A549 (cell line): ENCODE measurements around the gene ZNF345. TPM values are rescaled to one million over a fixed set of nuclear protein-coding genes. Genes with fewer than 3 reads are reported as not detected.

Source experiments
- ATAC-seq, 2 experiments: fragments of 200-7000 bp in 1 of 2; fragments of >200 bp in 1 of 2; cut with Nextera tagmentation in 1 of 2; cut with Tn5 transposase in 1 of 2; 3 replicates each; pipeline versions ENCODE4 v1.8.0 to v1.9.1; 2018 to 2020; ENCODE audit warnings: mild to moderate bottlenecking in 1 of 2, moderate library complexity in 1 of 2
- CTCF ChIA-PET: fragments of 300-600 bp; sonication (Branson Sonifier 250); formaldehyde crosslinking; extraction: SDS; loops from one replicate; lab custom pipeline; 2021; ENCODE audit warnings: antibody characterized with exemption, inconsistent platforms; lab: Yijun Ruan, JAX
- POLR2A ChIA-PET: fragments of 350-600 bp; formaldehyde crosslinking; extraction: SDS; loops from one replicate; lab custom pipeline; 2021; ENCODE audit warnings: antibody characterized with exemption, inconsistent platforms; lab: Yijun Ruan, JAX
- DNase-seq, 2 experiments: peaks; one replicate each; pipeline versions ENCODE4 v3.0.0 to v3.0.0-alpha.2; 2011 to 2016; ENCODE audit warnings: low read depth in 1 of 2, low spot score in 1 of 2
- FAIRE-seq: peaks from 2 replicates; lab custom pipeline; 2011; peaks lifted over from hg19 to GRCh38; lab: Jason Lieb, UNC
- H3K27ac ChIP-seq, 2 experiments: fragments of >200 bp; sonication (Bioruptor Twin); formaldehyde crosslinking; 3 replicates each; pipeline ENCODE4 v1.5.1; 2016 to 2017
- H3K4me1 ChIP-seq: fragments of >200 bp; sonication (Bioruptor Twin); formaldehyde crosslinking; 3 replicates; pipeline ENCODE4 v1.6.1; 2016
- H3K4me2 ChIP-seq: fragments of >200 bp; sonication (Bioruptor Twin); formaldehyde crosslinking; 3 replicates; pipeline ENCODE4 v1.6.1; 2016
- H3K4me3 ChIP-seq: fragments of >200 bp; sonication (Bioruptor Twin); formaldehyde crosslinking; 3 replicates; pipeline ENCODE4 v1.5.1; 2016
- H3K9me3 ChIP-seq: fragments of >200 bp; sonication (Bioruptor Twin); formaldehyde crosslinking; 3 replicates; pipeline ENCODE4 v1.6.1; 2016
- CBX2 ChIP-seq: fragments of 200-600 bp; sonication (generic); IDR thresholded peaks from 2 replicates; pipeline ENCODE4 v1.6.1; 2016; ENCODE audit warnings: low read depth, mild to moderate bottlenecking, borderline replicate concordance
- CHD2 ChIP-seq: fragments of 150-350 bp; IDR thresholded peaks from 2 replicates; pipeline ENCODE4 v1.6.1; 2014; ENCODE audit warnings: low read length; ENCODE audit not compliant: partially characterized antibody
- CTCF ChIP-seq: fragments of >200 bp; sonication (Bioruptor Twin); formaldehyde crosslinking; IDR thresholded peaks from 3 replicates; pipeline ENCODE4 v1.5.1; 2016
- EHF ChIP-seq: fragments of 250-450 bp; sonication (Bioruptor Pico); IDR thresholded peaks from 2 replicates; pipeline ENCODE4 v1.5.0; 2020; ENCODE audit warnings: mild to moderate bottlenecking
- HES2 ChIP-seq: fragments of >200 bp; sonication (Bioruptor Twin); formaldehyde crosslinking; IDR thresholded peaks from 2 replicates; pipeline ENCODE4 v1.6.1; 2016
- HEYL ChIP-seq: fragments of 250-450 bp; sonication (Bioruptor Pico); IDR thresholded peaks from 2 replicates; pipeline ENCODE4 v1.8.0; 2021; ENCODE audit warnings: mild to moderate bottlenecking, moderate library complexity
- HOXB13 ChIP-seq: fragments of 250-450 bp; sonication (Bioruptor Pico); IDR thresholded peaks from 2 replicates; pipeline ENCODE4 v1.5.0; 2020; ENCODE audit warnings: low read depth, mild to moderate bottlenecking, moderate library complexity
- JUN ChIP-seq, 2 experiments: fragments of >200 bp; sonication (Bioruptor Twin); formaldehyde crosslinking; IDR thresholded peaks; 2 replicates in 1 of 2; 3 replicates in 1 of 2; pipeline ENCODE4 v1.6.1; 2016 to 2017
- JUNB ChIP-seq: fragments of >200 bp; sonication (Bioruptor Twin); formaldehyde crosslinking; IDR thresholded peaks from 2 replicates; pipeline ENCODE4 v1.6.1; 2016
- KDM1A ChIP-seq: fragments of 200-600 bp; sonication (generic); IDR thresholded peaks from 2 replicates; pipeline ENCODE4 v1.6.1; 2016; ENCODE audit warnings: low read depth, mild to moderate bottlenecking
- MAFK ChIP-seq: fragments of 450-650 bp; IDR thresholded peaks from 2 replicates; pipeline ENCODE4 v1.6.1; 2014; ENCODE audit not compliant: partially characterized antibody
- PHF8 ChIP-seq: fragments of 200-600 bp; sonication (generic); IDR thresholded peaks from 2 replicates; pipeline ENCODE4 v1.6.1; 2016; ENCODE audit warnings: low read depth, mild to moderate bottlenecking, antibody characterized with exemption, moderate library complexity, borderline replicate concordance
- POLR2A ChIP-seq: IDR thresholded peaks from 2 replicates; pipeline ENCODE4 v1.6.1; 2012; ENCODE audit warnings: mild to moderate bottlenecking, low read length
- RAD21 ChIP-seq, 2 experiments: fragments of >200 bp in 1 of 2; sonication (Bioruptor Twin) in 1 of 2; formaldehyde crosslinking in 1 of 2; IDR thresholded peaks in 1 of 2; conservative IDR thresholded peaks in 1 of 2; 2 replicates in 1 of 2; 3 replicates in 1 of 2; pipeline ENCODE4 v1.6.1; 2012 to 2018; ENCODE audit warnings: inconsistent platforms in 1 of 2
- SMC3 ChIP-seq: fragments of >200 bp; sonication (Bioruptor Twin); formaldehyde crosslinking; IDR thresholded peaks from 3 replicates; pipeline ENCODE4 v1.6.1; 2018; ENCODE audit warnings: inconsistent platforms
- TP53 ChIP-seq: fragments of 250-450 bp; sonication (Bioruptor Pico); IDR thresholded peaks from 2 replicates; pipeline ENCODE4 v1.5.0; 2021; ENCODE audit warnings: mild to moderate bottlenecking, moderate library complexity
- ZC3H11A ChIP-seq: fragments of 450-650 bp; IDR thresholded peaks from 2 replicates; pipeline ENCODE4 v1.6.1; 2014; ENCODE audit warnings: antibody characterized with exemption, mild to moderate bottlenecking
- ZSCAN20 ChIP-seq: fragments of 250-450 bp; sonication (Bioruptor Pico); IDR thresholded peaks from 2 replicates; pipeline ENCODE4 v1.8.0; 2022; ENCODE audit warnings: mild to moderate bottlenecking, moderate library complexity
- WGBS: methylation state at CpG from one replicate; pipeline ENCODE4 v1.1.6; 2017; ENCODE audit errors: missing lambda C conversion rate; 5-methylcytosine and 5-hydroxymethylcytosine counted together
- polyA minus RNA-seq: library from RNA; depleted of rRNA, polyadenylated mRNA; stranded (reverse); fragments of >200 nt; gene quantifications from 2 replicates; pipeline ENCODE4 v1.2.3, GENCODE V29; 2011; rRNA and poly(A)+ RNA removed
- polyA plus RNA-seq, 4 experiments: library from polyadenylated mRNA; depleted of rRNA in 3 of 4; stranded (reverse); fragments of >200 nt; fragmentation: RNase III in 1 of 4; extraction: RNeasy Plus Mini Kit Qiagen cat#74134 plus additional on column Dnase treatment in 1 of 4; gene quantifications; 2 replicates in 3 of 4; 3 replicates in 1 of 4; pipeline ENCODE4 v1.2.3, GENCODE V29; 2011 to 2017

The ZNF345 gene
- polyA plus RNA-seq (2011; rRNA removed) (0.33 and 0.66 TPM in 2 replicates), polyA plus RNA-seq (2017; fragmentation: RNase III; extraction: RNeasy Plus Mini Kit Qiagen cat#74134 plus additional on column Dnase treatment) (0.27 to 0.39 TPM (median 0.32 TPM) in 3 replicates), polyA minus RNA-seq (0.19 and 0.70 TPM in 2 replicates)
- polyA plus RNA-seq (2012; cell fraction: cytosol; rRNA removed) = 0.09 and 0.22 TPM in 2 replicates
- 0.02 and 0.18 TPM in 2 replicates for polyA plus RNA-seq (2012; cell fraction: nucleus; rRNA removed)

GRCh38 chr19:36850559-36851442 is at the start of gene ZNF345:
Gene ZNF345, plus strand, starts transcription at chr19:36850876. Its CDS starts 25,955 bp downstream, at chr19:36876831.
- TF ChIP-seq HES2 (no peak), CHD2 (peak; percentile 68)
- TF ChIP-seq, all 56 proteins: peak for 1
- FAIRE-seq = no peak
- Histone ChIP-seq H3K4me1 (no peaks in the 10 kb centered on the region), H3K4me3 (peak within 1 kb of the TSS; percentile 41), H3K9me3 (peaks cover 94% of the 10 kb centered on the region), H3K27ac (no peak within 1 kb of the TSS), H3K4me2 (peak within 1 kb of the TSS; percentile 34; the same call in 2 of the 3 replicates)
- ChIA-PET CTCF (no interaction called here), POLR2A (interaction anchor here (0.6 to 1.5 kb wide), 5 partner anchors 78 to 472 kb away, joined by 3 to 5 read pairs (median 3); partner anchors contain the start of genes ZFP14, ZNF566 and ZNF850)
- 12% methylated on average over 43 of the region's 43 CpGs for WGBS
- peak; percentile 83 to 92 for ATAC-seq
- DNase-seq = peak; percentile 29 to 82

- H3K27ac ChIP-seq = no peak overlapping the region
- peaks cover 85% of the 10 kb centered on the region for H3K9me3 ChIP-seq
- 44% methylated on average over 1 of the region's 1 CpG for WGBS
- DNase-seq (no peak), FAIRE-seq (no peak), ATAC-seq (no peak)
- ChIA-PET POLR2A (no interaction called here), CTCF (interaction anchor here (0.7 kb wide), 1 partner anchor 453 kb away, joined by 3 read pairs; no protein-coding TSS in a partner anchor)
- no peak overlapping the region for H3K4me3 ChIP-seq
- H3K4me1 ChIP-seq = no peaks in the 10 kb centered on the region
- TF ChIP-seq EHF (no peak), HOXB13 (CRISPR knock-in tag) (no peak), POLR2A (no peak), MAFK (peak; percentile 94), HEYL (CRISPR knock-in tag) (no peak), SMC3 (no peak)
- H3K4me2 ChIP-seq = no peak overlapping the region
Measured at GRCh38 chr19:36805364-36805763, 45.3 kb upstream of the ZNF345 start.

- CTCF ChIA-PET = interaction anchor here (0.6 kb wide), 1 partner anchor 746 kb away, joined by 3 read pairs; no protein-coding TSS in a partner anchor
Measured at GRCh38 chr19:36807029-36807428, 43.6 kb upstream of the ZNF345 start.

More at GRCh38 chr19:36807029-36807428, 43.6 kb upstream of the ZNF345 start:
- no peaks in the 10 kb centered on the region for H3K4me1 ChIP-seq
- no peak overlapping the region for H3K27ac ChIP-seq
- ATAC-seq = no peak
- H3K4me2 ChIP-seq = no peak overlapping the region
- H3K4me3 ChIP-seq = no peak overlapping the region
- no peak for DNase-seq
- peaks cover 84% of the 10 kb centered on the region for H3K9me3 ChIP-seq
- TF ChIP-seq KDM1A (no peak), SMC3 (no peak), CBX2 (no peak), JUNB (no peak), JUN (IDR thresholded peaks at IDR 0.05) (no peak), ZC3H11A (no peak), PHF8 (no peak), RAD21 (conservative IDR thresholded peaks at IDR 0.05 in 1 of 2, IDR thresholded peaks at IDR 0.05 in 1 of 2) (no peak), ZSCAN20 (no peak), CTCF (no peak), TP53 (CRISPR knock-in tag) (no peak)
- FAIRE-seq = no peak
- POLR2A ChIA-PET = no interaction called here
